8988T (cell line): ENCODE results near the gene CELSR1.
"Not testable (repeated sequence)": the region's sequence is repeated elsewhere in the genome, so short reads cannot be mapped to it uniquely, and the experiment has no call there.

Experiments used
- DNase-seq: peaks from one replicate; pipeline ENCODE4 v3.0.0; 2011

The CELSR1 gene

GRCh38 chr22:46312848-46313247, 224.6 kb downstream of the CELSR1 start:
- not testable (repeated sequence) for DNase-seq

GRCh38 chr22:46312056-46312455, 225.4 kb downstream of the CELSR1 start:
- DNase-seq, result no peak
